HEK293 (cell line): ENCODE data around the gene HNRNPL.

Experiments
- CTCF ChIP-seq: fragments of 450-650 bp; formaldehyde crosslinking; IDR thresholded peaks from 2 replicates; pipeline ENCODE4 v1.5.1; 2016; ENCODE audit warnings: missing biosample characterization, missing genetic modification characterization
- KLF10 ChIP-seq: fragments of 450-650 bp; IDR thresholded peaks from 2 replicates; pipeline ENCODE4 v1.5.1; 2018; ENCODE audit warnings: missing biosample characterization, mild to moderate bottlenecking, missing genetic modification characterization
- RBAK ChIP-seq: fragments of 450-650 bp; formaldehyde crosslinking; IDR thresholded peaks from 2 replicates; pipeline ENCODE4 v1.5.1; 2016; ENCODE audit warnings: missing biosample characterization, missing genetic modification characterization
- SALL2 ChIP-seq: fragments of 450-650 bp; formaldehyde crosslinking; IDR thresholded peaks from 2 replicates; pipeline ENCODE4 v1.5.0; 2017; ENCODE audit warnings: missing biosample characterization, mild to moderate bottlenecking, missing genetic modification characterization, borderline replicate concordance
- SCRT1 ChIP-seq: fragments of 450-650 bp; formaldehyde crosslinking; IDR thresholded peaks from 2 replicates; pipeline ENCODE4 v1.5.1; 2016; ENCODE audit warnings: missing biosample characterization, missing genetic modification characterization, borderline replicate concordance
- TRIM28 ChIP-seq: IDR thresholded peaks from 2 replicates; pipeline ENCODE4 v1.6.1; 2011; ENCODE audit warnings: low read length, control low read depth, borderline replicate concordance
- ZFP41 ChIP-seq: fragments of 450-650 bp; formaldehyde crosslinking; IDR thresholded peaks from 2 replicates; pipeline ENCODE4 v1.5.1; 2016; ENCODE audit warnings: missing biosample characterization, missing genetic modification characterization, borderline replicate concordance
- ZNF10 ChIP-seq: fragments of 450-650 bp; formaldehyde crosslinking; IDR thresholded peaks from 2 replicates; pipeline ENCODE4 v1.5.1; 2017; ENCODE audit warnings: missing biosample characterization, missing genetic modification characterization
- ZNF121 ChIP-seq: fragments of 450-650 bp; formaldehyde crosslinking; IDR thresholded peaks from 2 replicates; pipeline ENCODE4 v1.5.1; 2016; ENCODE audit warnings: missing biosample characterization, missing genetic modification characterization
- ZNF138 ChIP-seq: fragments of 450-650 bp; formaldehyde crosslinking; IDR thresholded peaks from 2 replicates; pipeline ENCODE4 v1.5.1; 2016; ENCODE audit warnings: missing biosample characterization, missing genetic modification characterization, borderline replicate concordance
- ZNF16 ChIP-seq: fragments of 450-650 bp; formaldehyde crosslinking; IDR thresholded peaks from 2 replicates; pipeline ENCODE4 v1.5.1; 2016; ENCODE audit warnings: low read depth, missing biosample characterization, missing genetic modification characterization
- ZNF184 ChIP-seq: fragments of 450-650 bp; IDR thresholded peaks from 2 replicates; pipeline ENCODE4 v1.5.1; 2018; ENCODE audit warnings: missing biosample characterization, mild to moderate bottlenecking, missing genetic modification characterization
- ZNF19 ChIP-seq: fragments of 450-650 bp; formaldehyde crosslinking; IDR thresholded peaks from 2 replicates; pipeline ENCODE4; 2016; ENCODE audit warnings: missing biosample characterization, missing genetic modification characterization, low read depth
- ZNF221 ChIP-seq: fragments of 450-650 bp; formaldehyde crosslinking; IDR thresholded peaks from 2 replicates; pipeline ENCODE4 v1.5.1; 2017; ENCODE audit warnings: missing biosample characterization, missing genetic modification characterization, borderline replicate concordance
- ZNF292 ChIP-seq: fragments of 450-650 bp; formaldehyde crosslinking; IDR thresholded peaks from 2 replicates; pipeline ENCODE4 v1.5.1; 2016; ENCODE audit warnings: low read depth, missing biosample characterization, missing genetic modification characterization, borderline replicate concordance
- ZNF404 ChIP-seq: fragments of 450-650 bp; formaldehyde crosslinking; IDR thresholded peaks from 2 replicates; pipeline ENCODE4 v1.5.1; 2017; ENCODE audit warnings: missing biosample characterization, missing genetic modification characterization
- ZNF433 ChIP-seq: fragments of 450-650 bp; formaldehyde crosslinking; IDR thresholded peaks from 2 replicates; pipeline ENCODE4 v1.5.1; 2016; ENCODE audit warnings: missing biosample characterization, missing genetic modification characterization, low read depth
- ZNF473 ChIP-seq: fragments of 450-650 bp; formaldehyde crosslinking; IDR thresholded peaks from 2 replicates; pipeline ENCODE4 v1.5.1; 2017; ENCODE audit warnings: missing biosample characterization, missing genetic modification characterization
- ZNF544 ChIP-seq: fragments of 450-650 bp; formaldehyde crosslinking; IDR thresholded peaks from 2 replicates; pipeline ENCODE4 v1.5.0; 2017; ENCODE audit warnings: missing biosample characterization, missing genetic modification characterization
- ZNF555 ChIP-seq: fragments of 450-650 bp; formaldehyde crosslinking; conservative IDR thresholded peaks from 2 replicates; pipeline ENCODE4 v1.5.1; 2017; ENCODE audit warnings: missing biosample characterization, mild to moderate bottlenecking, missing genetic modification characterization, inconsistent platforms
- ZNF585B ChIP-seq: fragments of 450-650 bp; formaldehyde crosslinking; IDR thresholded peaks from 2 replicates; pipeline ENCODE4 v1.5.1; 2016; ENCODE audit warnings: missing biosample characterization, missing genetic modification characterization
- ZNF600 ChIP-seq: fragments of 450-650 bp; formaldehyde crosslinking; IDR thresholded peaks from 2 replicates; pipeline ENCODE4 v1.5.1; 2016; ENCODE audit warnings: missing biosample characterization, missing genetic modification characterization
- ZNF624 ChIP-seq: fragments of 450-650 bp; formaldehyde crosslinking; IDR thresholded peaks from 2 replicates; pipeline ENCODE4 v1.5.1; 2017; ENCODE audit warnings: missing biosample characterization, missing genetic modification characterization
- ZNF660 ChIP-seq: fragments of 450-650 bp; IDR thresholded peaks from 2 replicates; pipeline ENCODE4 v1.5.1; 2018; ENCODE audit warnings: missing biosample characterization, mild to moderate bottlenecking, missing genetic modification characterization
- ZNF670 ChIP-seq: fragments of 450-650 bp; formaldehyde crosslinking; IDR thresholded peaks from 2 replicates; pipeline ENCODE4 v1.5.1; 2016; ENCODE audit warnings: missing biosample characterization, missing genetic modification characterization, low read depth
- ZNF776 ChIP-seq: fragments of 450-650 bp; formaldehyde crosslinking; IDR thresholded peaks from 2 replicates; pipeline ENCODE4 v1.5.0; 2017; ENCODE audit warnings: missing biosample characterization, missing genetic modification characterization, borderline replicate concordance
- ZNF791 ChIP-seq: fragments of 450-650 bp; formaldehyde crosslinking; IDR thresholded peaks from 2 replicates; pipeline ENCODE4 v1.5.1; 2016; ENCODE audit warnings: missing biosample characterization, missing genetic modification characterization
- ZNF792 ChIP-seq: fragments of 450-650 bp; formaldehyde crosslinking; IDR thresholded peaks from 2 replicates; pipeline ENCODE4 v1.5.1; 2016; ENCODE audit warnings: missing biosample characterization, missing genetic modification characterization
- ZNF837 ChIP-seq: fragments of 450-650 bp; formaldehyde crosslinking; IDR thresholded peaks from 2 replicates; pipeline ENCODE4 v1.5.1; 2016; ENCODE audit warnings: missing biosample characterization, missing genetic modification characterization
- ZSCAN16 ChIP-seq: fragments of 450-650 bp; formaldehyde crosslinking; IDR thresholded peaks from 2 replicates; pipeline ENCODE4 v1.5.1; 2016; ENCODE audit warnings: missing biosample characterization, missing genetic modification characterization
- ZXDB ChIP-seq: fragments of 450-650 bp; formaldehyde crosslinking; IDR thresholded peaks from 2 replicates; pipeline ENCODE4 v1.5.1; 2016; ENCODE audit warnings: missing biosample characterization, missing genetic modification characterization
- TF ChIP-seq, protein P1 (sequence below): fragments of 450-650 bp; formaldehyde crosslinking; IDR thresholded peaks from 2 replicates; pipeline ENCODE4 v1.5.1; 2016; ENCODE audit warnings: missing biosample characterization, missing genetic modification characterization
- TF ChIP-seq, protein P2 (sequence below): fragments of 450-650 bp; formaldehyde crosslinking; IDR thresholded peaks from 2 replicates; pipeline ENCODE4 v1.5.1; 2016; ENCODE audit warnings: missing biosample characterization, missing genetic modification characterization
- TF ChIP-seq, protein P3 (sequence below): fragments of 450-650 bp; formaldehyde crosslinking; IDR thresholded peaks from 2 replicates; pipeline ENCODE4 v1.5.1; 2016; ENCODE audit warnings: missing biosample characterization, missing genetic modification characterization, low read depth

Gene HNRNPL

DNA sequence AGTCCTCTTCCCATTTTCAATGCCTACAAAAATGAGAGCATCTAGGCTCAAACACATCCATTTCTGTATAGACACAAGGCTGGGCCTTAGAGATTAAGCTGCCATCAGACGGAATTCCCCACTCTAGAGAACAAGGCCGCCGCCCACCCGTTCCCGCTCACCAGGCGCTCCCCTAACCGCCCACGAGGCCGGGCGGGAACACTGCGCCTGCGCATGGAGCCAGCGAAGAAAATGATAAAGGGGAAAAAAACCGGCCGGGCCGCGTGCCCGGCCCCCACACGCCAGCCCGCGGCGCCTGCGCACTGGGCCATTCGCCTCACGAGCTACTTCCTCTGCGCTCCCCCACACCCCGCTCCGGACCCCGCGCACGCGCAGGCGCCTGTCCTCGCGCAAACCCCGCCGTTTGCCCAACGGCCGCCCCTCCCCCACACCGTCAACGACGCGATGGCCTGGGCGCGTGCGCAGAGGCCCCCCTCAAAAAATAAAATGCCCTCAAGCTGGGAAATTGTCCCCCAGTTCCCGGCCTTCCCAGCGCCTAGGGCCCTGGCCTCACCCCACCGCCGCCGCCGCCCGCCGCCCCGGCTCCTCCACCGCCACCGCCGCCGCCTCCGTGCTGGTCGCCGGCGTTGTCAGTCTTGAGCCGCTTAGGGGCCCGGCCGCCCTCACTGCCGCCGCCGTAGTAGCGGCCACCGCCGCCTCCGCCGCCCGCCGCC is 483 bp downstream of the HNRNPL start (continued):
- TF ChIP-seq, protein P1, sequence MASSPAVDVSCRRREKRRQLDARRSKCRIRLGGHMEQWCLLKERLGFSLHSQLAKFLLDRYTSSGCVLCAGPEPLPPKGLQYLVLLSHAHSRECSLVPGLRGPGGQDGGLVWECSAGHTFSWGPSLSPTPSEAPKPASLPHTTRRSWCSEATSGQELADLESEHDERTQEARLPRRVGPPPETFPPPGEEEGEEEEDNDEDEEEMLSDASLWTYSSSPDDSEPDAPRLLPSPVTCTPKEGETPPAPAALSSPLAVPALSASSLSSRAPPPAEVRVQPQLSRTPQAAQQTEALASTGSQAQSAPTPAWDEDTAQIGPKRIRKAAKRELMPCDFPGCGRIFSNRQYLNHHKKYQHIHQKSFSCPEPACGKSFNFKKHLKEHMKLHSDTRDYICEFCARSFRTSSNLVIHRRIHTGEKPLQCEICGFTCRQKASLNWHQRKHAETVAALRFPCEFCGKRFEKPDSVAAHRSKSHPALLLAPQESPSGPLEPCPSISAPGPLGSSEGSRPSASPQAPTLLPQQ = peak; percentile 72
- no peak for TF ChIP-seq CTCF (tag by site-specific recombination)
- no peak for TF ChIP-seq ZNF585B (tag by site-specific recombination)
- peak; percentile 9; the same call in 1 of the 2 replicates for TF ChIP-seq ZNF10 (tag by site-specific recombination)
- TF ChIP-seq ZXDB = peak; percentile 69
- no peak for TF ChIP-seq ZNF791 (tag by site-specific recombination)
- TF ChIP-seq, protein P2, sequence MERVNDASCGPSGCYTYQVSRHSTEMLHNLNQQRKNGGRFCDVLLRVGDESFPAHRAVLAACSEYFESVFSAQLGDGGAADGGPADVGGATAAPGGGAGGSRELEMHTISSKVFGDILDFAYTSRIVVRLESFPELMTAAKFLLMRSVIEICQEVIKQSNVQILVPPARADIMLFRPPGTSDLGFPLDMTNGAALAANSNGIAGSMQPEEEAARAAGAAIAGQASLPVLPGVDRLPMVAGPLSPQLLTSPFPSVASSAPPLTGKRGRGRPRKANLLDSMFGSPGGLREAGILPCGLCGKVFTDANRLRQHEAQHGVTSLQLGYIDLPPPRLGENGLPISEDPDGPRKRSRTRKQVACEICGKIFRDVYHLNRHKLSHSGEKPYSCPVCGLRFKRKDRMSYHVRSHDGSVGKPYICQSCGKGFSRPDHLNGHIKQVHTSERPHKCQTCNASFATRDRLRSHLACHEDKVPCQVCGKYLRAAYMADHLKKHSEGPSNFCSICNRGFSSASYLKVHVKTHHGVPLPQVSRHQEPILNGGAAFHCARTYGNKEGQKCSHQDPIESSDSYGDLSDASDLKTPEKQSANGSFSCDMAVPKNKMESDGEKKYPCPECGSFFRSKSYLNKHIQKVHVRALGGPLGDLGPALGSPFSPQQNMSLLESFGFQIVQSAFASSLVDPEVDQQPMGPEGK = peak; percentile 87
- no peak for TF ChIP-seq ZNF433 (tag by site-specific recombination)
- no peak for TF ChIP-seq ZNF404
- TF ChIP-seq RBAK = no peak; the same call in 1 of the 2 replicates
- TF ChIP-seq SALL2 (tag by site-specific recombination) = no peak
- TF ChIP-seq ZNF792 = peak; percentile 32; the same call in 1 of the 2 replicates
- TF ChIP-seq SCRT1 = no peak
- TF ChIP-seq ZNF776 (tag by site-specific recombination) = no peak
- TF ChIP-seq ZNF555 (tag by site-specific recombination) = no peak
- TF ChIP-seq ZFP41 (tag by site-specific recombination) = no peak
- TF ChIP-seq ZNF670 (tag by site-specific recombination) = no peak
- 0 out of 2 replicates have a peak, but pooled peaks have one; percentile 21 for TF ChIP-seq ZNF184 (tag by site-specific recombination)
- no peak for TF ChIP-seq ZNF624 (tag by site-specific recombination)
- peak; percentile 66 for TF ChIP-seq KLF10 (tag by site-specific recombination)
- TF ChIP-seq ZSCAN16 (tag by site-specific recombination) = 0 out of 2 replicates have a peak, but pooled peaks have one; percentile 32
- TF ChIP-seq ZNF19 (tag by site-specific recombination) = no peak
- TF ChIP-seq ZNF660 (tag by site-specific recombination) = peak; percentile 74
- no peak for TF ChIP-seq ZNF473 (tag by site-specific recombination)
- TF ChIP-seq ZNF121 (tag by site-specific recombination) = no peak
- no peak for TF ChIP-seq ZNF544 (tag by site-specific recombination)
- TF ChIP-seq ZNF600 = peak; percentile 56; the same call in 1 of the 2 replicates
- TF ChIP-seq TRIM28 = no peak
- no peak for TF ChIP-seq ZNF292
- TF ChIP-seq, protein P3, sequence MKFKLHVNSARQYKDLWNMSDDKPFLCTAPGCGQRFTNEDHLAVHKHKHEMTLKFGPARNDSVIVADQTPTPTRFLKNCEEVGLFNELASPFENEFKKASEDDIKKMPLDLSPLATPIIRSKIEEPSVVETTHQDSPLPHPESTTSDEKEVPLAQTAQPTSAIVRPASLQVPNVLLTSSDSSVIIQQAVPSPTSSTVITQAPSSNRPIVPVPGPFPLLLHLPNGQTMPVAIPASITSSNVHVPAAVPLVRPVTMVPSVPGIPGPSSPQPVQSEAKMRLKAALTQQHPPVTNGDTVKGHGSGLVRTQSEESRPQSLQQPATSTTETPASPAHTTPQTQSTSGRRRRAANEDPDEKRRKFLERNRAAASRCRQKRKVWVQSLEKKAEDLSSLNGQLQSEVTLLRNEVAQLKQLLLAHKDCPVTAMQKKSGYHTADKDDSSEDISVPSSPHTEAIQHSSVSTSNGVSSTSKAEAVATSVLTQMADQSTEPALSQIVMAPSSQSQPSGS (tag by site-specific recombination) = no peak
- TF ChIP-seq ZNF16 (tag by site-specific recombination) = no peak
- TF ChIP-seq ZNF138 (tag by site-specific recombination) = no peak
- TF ChIP-seq ZNF837 = no peak
- 0 out of 2 replicates have a peak, but pooled peaks have one; percentile 13 for TF ChIP-seq ZNF221 (tag by site-specific recombination)
